ENCODE data around the gene MAPK9.
A peak's percentile ranks its signal among the peaks of the same experiment; 100 is the strongest.

DNA sequence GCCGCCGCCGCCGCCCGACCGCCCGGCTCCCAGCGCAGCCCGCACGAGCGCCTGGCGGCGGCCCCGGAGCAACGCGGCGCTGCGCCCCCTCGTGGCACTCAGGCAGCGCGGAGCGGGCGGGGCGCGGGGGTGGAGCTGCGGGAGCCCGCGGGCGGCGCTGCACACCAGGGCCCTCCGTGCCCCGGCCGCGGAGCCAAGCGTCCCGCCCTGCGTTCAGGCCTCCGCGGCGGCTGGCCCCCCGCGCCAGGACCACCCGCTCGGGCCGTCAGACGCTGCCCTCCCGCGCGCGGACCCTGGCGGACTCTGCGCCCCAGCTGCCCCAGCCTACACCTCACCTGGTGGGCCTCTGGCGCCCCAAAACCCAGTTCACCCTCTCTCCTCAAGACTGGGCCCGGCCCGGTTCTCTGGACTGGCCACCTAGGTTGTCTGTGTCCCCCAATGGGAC lies 82.7 kb downstream of the MAPK9 start, which contains the start of gene RASGEF1C:
- no peak for TF ChIP-seq EZH2 (IDR thresholded peaks at IDR 0.05)
- TF ChIP-seq POLR2AphosphoS5 (IDR thresholded peaks at IDR 0.05; ENCODE audit: low read depth, low read length) = peak; percentile 46
- TF ChIP-seq, protein P1, sequence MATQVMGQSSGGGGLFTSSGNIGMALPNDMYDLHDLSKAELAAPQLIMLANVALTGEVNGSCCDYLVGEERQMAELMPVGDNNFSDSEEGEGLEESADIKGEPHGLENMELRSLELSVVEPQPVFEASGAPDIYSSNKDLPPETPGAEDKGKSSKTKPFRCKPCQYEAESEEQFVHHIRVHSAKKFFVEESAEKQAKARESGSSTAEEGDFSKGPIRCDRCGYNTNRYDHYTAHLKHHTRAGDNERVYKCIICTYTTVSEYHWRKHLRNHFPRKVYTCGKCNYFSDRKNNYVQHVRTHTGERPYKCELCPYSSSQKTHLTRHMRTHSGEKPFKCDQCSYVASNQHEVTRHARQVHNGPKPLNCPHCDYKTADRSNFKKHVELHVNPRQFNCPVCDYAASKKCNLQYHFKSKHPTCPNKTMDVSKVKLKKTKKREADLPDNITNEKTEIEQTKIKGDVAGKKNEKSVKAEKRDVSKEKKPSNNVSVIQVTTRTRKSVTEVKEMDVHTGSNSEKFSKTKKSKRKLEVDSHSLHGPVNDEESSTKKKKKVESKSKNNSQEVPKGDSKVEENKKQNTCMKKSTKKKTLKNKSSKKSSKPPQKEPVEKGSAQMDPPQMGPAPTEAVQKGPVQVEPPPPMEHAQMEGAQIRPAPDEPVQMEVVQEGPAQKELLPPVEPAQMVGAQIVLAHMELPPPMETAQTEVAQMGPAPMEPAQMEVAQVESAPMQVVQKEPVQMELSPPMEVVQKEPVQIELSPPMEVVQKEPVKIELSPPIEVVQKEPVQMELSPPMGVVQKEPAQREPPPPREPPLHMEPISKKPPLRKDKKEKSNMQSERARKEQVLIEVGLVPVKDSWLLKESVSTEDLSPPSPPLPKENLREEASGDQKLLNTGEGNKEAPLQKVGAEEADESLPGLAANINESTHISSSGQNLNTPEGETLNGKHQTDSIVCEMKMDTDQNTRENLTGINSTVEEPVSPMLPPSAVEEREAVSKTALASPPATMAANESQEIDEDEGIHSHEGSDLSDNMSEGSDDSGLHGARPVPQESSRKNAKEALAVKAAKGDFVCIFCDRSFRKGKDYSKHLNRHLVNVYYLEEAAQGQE (IDR thresholded peaks at IDR 0.05; ENCODE audit: low read depth) = no peak
- no peak for TF ChIP-seq EZH2phosphoT487 (IDR thresholded peaks at IDR 0.05; ENCODE audit: borderline replicate concordance)

All from HCT116 (cell line).